SK-N-SH (cell line): Measurements from ENCODE around the gene RXYLT1. TPM values are rescaled to one million over a fixed set of nuclear protein-coding genes. Genes with fewer than 3 reads are reported as not detected.

Source experiments
- CTCF ChIA-PET: fragments of 300-600, 350-600 bp; formaldehyde crosslinking; extraction: SDS; loops from one replicate; lab custom pipeline; 2021; lab: Yijun Ruan, JAX
- POLR2A ChIA-PET: fragments of 350-600 bp; sonication (Branson Sonifier 250); formaldehyde crosslinking; extraction: SDS; loops from one replicate; lab custom pipeline; 2020; ENCODE audit warnings: antibody characterized with exemption, inconsistent platforms; lab: Yijun Ruan, JAX
- DNase-seq: peaks from one replicate; pipeline ENCODE4 v3.0.0; 2012
- H2AFZ ChIP-seq: fragments of 200-600 bp; sonication (generic); 2 replicates; pipeline ENCODE4 v1.8.1; 2016; ENCODE audit warnings: antibody characterized with exemption, mild to moderate bottlenecking, low read depth
- H3F3A ChIP-seq: fragments of 200-600 bp; sonication (generic); replicated peaks from 2 replicates; pipeline ENCODE3; 2016; ENCODE audit warnings: antibody characterized with exemption, mild to moderate bottlenecking; ENCODE audit not compliant: insufficient read depth
- H3K27ac ChIP-seq, 2 experiments: fragments of 200-500 bp in 1 of 2; fragments of 200-600 bp in 1 of 2; sonication (Bioruptor generic) in 1 of 2; sonication (generic), shearing (Covaris generic) in 1 of 2; 2 replicates each; pipeline versions ENCODE4 v1.5.1 to v1.6.1; 2014 to 2016; ENCODE audit warnings: low read depth in 2 of 2, inconsistent platforms in 1 of 2, low read length in 1 of 2, mild to moderate bottlenecking in 1 of 2, mixed read lengths in 1 of 2
- H3K27me3 ChIP-seq: fragments of 200-600 bp; sonication (generic), shearing (Covaris generic); 2 replicates; pipeline ENCODE4 v1.6.1; 2016; ENCODE audit warnings: mixed run types; ENCODE audit not compliant: insufficient read depth
- H3K36me3 ChIP-seq, 2 experiments: fragments of 200-500 bp in 1 of 2; fragments of 200-600 bp in 1 of 2; sonication (Bioruptor generic) in 1 of 2; sonication (generic) in 1 of 2; replicated peaks in 1 of 2; 2 replicates each; pipeline versions ENCODE3 to v1.5.1; 2014 to 2016; ENCODE audit warnings: low read length in 1 of 2, mild to moderate bottlenecking in 1 of 2; ENCODE audit not compliant: insufficient read depth in 2 of 2, control insufficient read depth in 1 of 2
- H3K4me1 ChIP-seq, 2 experiments: fragments of 200-500 bp in 1 of 2; fragments of 200-600 bp in 1 of 2; sonication (Bioruptor generic) in 1 of 2; sonication (generic), shearing (Covaris generic) in 1 of 2; 2 replicates each; pipeline versions ENCODE4 v1.5.1 to v1.6.1; 2014 to 2016; ENCODE audit warnings: low read depth in 1 of 2, low read length in 1 of 2, mixed run types in 1 of 2; ENCODE audit not compliant: insufficient read depth in 2 of 2, control insufficient read depth in 1 of 2
- H3K4me2 ChIP-seq: fragments of 200-600 bp; sonication (generic), shearing (Covaris generic); 2 replicates; pipeline ENCODE4 v1.6.1; 2017; ENCODE audit warnings: mixed run types
- H3K4me3 ChIP-seq, 2 experiments: fragments of 200-500 bp in 1 of 2; fragments of 200-600 bp in 1 of 2; sonication (Bioruptor generic) in 1 of 2; sonication (generic), shearing (Covaris generic) in 1 of 2; 2 replicates each; pipeline versions ENCODE4 v1.5.1 to v1.8.1; 2014 to 2016; ENCODE audit warnings: low read depth in 2 of 2, inconsistent platforms in 1 of 2, low read length in 1 of 2, mild to moderate bottlenecking in 1 of 2, mixed read lengths in 1 of 2, moderate library complexity in 1 of 2
- H3K79me2 ChIP-seq: fragments of 200-600 bp; sonication (generic); 2 replicates; pipeline ENCODE4 v1.8.1; 2017; ENCODE audit warnings: mild to moderate bottlenecking; ENCODE audit not compliant: insufficient read depth
- H3K9ac ChIP-seq: fragments of 200-600 bp; sonication (generic); 2 replicates; pipeline ENCODE4 v1.6.1; 2017; ENCODE audit warnings: mixed run types
- H3K9me2 ChIP-seq: fragments of 200-600 bp; sonication (generic); 2 replicates; pipeline ENCODE4 v1.6.1; 2017; ENCODE audit warnings: mixed run types
- H3K9me3 ChIP-seq: fragments of 200-600 bp; sonication (generic); 2 replicates; pipeline ENCODE4 v1.6.1; 2017; ENCODE audit warnings: mixed run types, mild to moderate bottlenecking, moderate library complexity
- H4K20me1 ChIP-seq: fragments of 200-600 bp; sonication (generic); 2 replicates; pipeline ENCODE4 v1.6.1; 2017; ENCODE audit warnings: mild to moderate bottlenecking, mixed run types; ENCODE audit not compliant: insufficient read depth
- CTCF ChIP-seq: fragments of 200-600 bp; sonication (generic); IDR thresholded peaks from 2 replicates; pipeline ENCODE4 v1.6.1; 2017; ENCODE audit warnings: antibody characterized with exemption, mild to moderate bottlenecking, moderate library complexity
- FOSL2 ChIP-seq: IDR thresholded peaks from 2 replicates; pipeline ENCODE4 v1.4.0; 2012; ENCODE audit warnings: low read depth, mild to moderate bottlenecking, moderate library complexity, borderline replicate concordance
- FOXJ3 ChIP-seq: sonication (generic); formaldehyde crosslinking; IDR thresholded peaks from 2 replicates; pipeline ENCODE4 v1.5.1; 2020; ENCODE audit warnings: mild to moderate bottlenecking, missing genetic modification reagents
- FOXM1 ChIP-seq: IDR thresholded peaks from 2 replicates; pipeline ENCODE4 v1.4.0; 2012; ENCODE audit warnings: low read depth, mild to moderate bottlenecking
- GABPA ChIP-seq: IDR thresholded peaks from 2 replicates; pipeline ENCODE4 v1.4.0; 2012; ENCODE audit warnings: low read depth, mild to moderate bottlenecking
- GATA2 ChIP-seq: sonication (generic); formaldehyde crosslinking; IDR thresholded peaks from 2 replicates; pipeline ENCODE4 v1.5.0; 2020; ENCODE audit warnings: mild to moderate bottlenecking, missing genetic modification reagents
- IRF3 ChIP-seq: fragments of 150-350 bp; IDR thresholded peaks from 2 replicates; pipeline ENCODE4 v1.6.1; 2016; ENCODE audit warnings: mild to moderate bottlenecking, low read depth, low read length
- JUND ChIP-seq: IDR thresholded peaks from 2 replicates; pipeline ENCODE4 v1.4.0; 2012
- MXI1 ChIP-seq: IDR thresholded peaks from 2 replicates; pipeline ENCODE4 v1.6.1; 2012; ENCODE audit warnings: mild to moderate bottlenecking, low read depth, low read length, improper control_type of control experiment
- NFIC ChIP-seq: IDR thresholded peaks from 2 replicates; pipeline ENCODE4 v1.4.0; 2012; ENCODE audit warnings: borderline replicate concordance
- NRF1 ChIP-seq: IDR thresholded peaks from 2 replicates; pipeline ENCODE4 v1.6.1; 2012; ENCODE audit warnings: low read depth, mild to moderate bottlenecking, low read length
- RAD21 ChIP-seq: IDR thresholded peaks from 2 replicates; pipeline ENCODE4 v1.6.1; 2012; ENCODE audit warnings: mild to moderate bottlenecking, low read length
- RXRA ChIP-seq: IDR thresholded peaks from 2 replicates; pipeline ENCODE4 v1.4.0; 2012; ENCODE audit warnings: low read depth, mild to moderate bottlenecking, borderline replicate concordance
- TAF1 ChIP-seq: IDR thresholded peaks from 2 replicates; pipeline ENCODE4 v1.6.1; 2012; ENCODE audit warnings: low read depth, mild to moderate bottlenecking, low read length, moderate library complexity, borderline replicate concordance
- WGBS: methylation state at CpG from one replicate; pipeline ENCODE4 v1.1.6; 2017; ENCODE audit warnings: low lambda C conversion rate; 5-methylcytosine and 5-hydroxymethylcytosine counted together
- polyA plus RNA-seq, 3 experiments: library from polyadenylated mRNA; depleted of rRNA; stranded (reverse); fragments of >200 nt; gene quantifications; 2 replicates each; pipeline ENCODE4 v1.2.3, GENCODE V29; 2012
- TF ChIP-seq, protein P1 (sequence below): IDR thresholded peaks from 2 replicates; pipeline ENCODE4 v1.4.0; 2012; ENCODE audit warnings: low read depth, borderline replicate concordance
- TF ChIP-seq, protein P2 (sequence below): fragments of 150-350 bp; IDR thresholded peaks from 2 replicates; pipeline ENCODE4 v1.6.1; 2017; ENCODE audit warnings: antibody characterized with exemption, low read length, low read depth, borderline replicate concordance
- TF ChIP-seq, protein P3 (sequence below): IDR thresholded peaks from 2 replicates; pipeline ENCODE4 v1.6.1; 2012; ENCODE audit warnings: mild to moderate bottlenecking, low read depth, low read length, moderate library complexity
- TF ChIP-seq, protein P4 (sequence below): IDR thresholded peaks from 2 replicates; pipeline ENCODE4 v1.4.0; 2012; ENCODE audit warnings: low read depth, borderline replicate concordance

Gene RXYLT1
- polyA plus RNA-seq, 1 of the 3 experiments (the other 2 are of a cell fraction) = 10.7 TPM

DNA sequence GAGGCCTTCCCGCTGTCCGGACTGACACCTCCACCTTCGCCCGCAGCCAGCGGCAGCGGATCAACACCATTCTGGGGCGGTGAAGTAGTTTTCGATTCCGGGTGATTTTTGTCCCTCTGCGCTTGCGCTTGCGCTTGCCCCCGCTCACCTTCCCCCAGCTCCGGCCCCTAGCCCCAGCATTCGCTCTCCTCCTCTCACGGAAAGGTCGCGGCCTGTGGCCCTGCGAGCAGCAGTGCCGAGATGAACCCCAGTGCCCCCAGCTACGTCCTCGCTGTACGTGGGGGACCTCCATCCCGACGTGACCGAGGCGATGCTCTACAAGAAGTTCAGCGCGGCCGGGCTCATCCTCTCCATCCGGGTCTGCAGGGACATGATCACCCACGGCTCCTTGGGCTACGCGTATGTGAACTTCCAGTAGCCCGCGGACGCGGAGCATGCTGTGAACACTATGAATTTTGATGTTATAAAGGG lies 42.1 kb downstream of the RXYLT1 start:
- H3K4me3 ChIP-seq = no peak overlapping the region
- no peaks in the 10 kb centered on the region for H3K9me2 ChIP-seq
- TF ChIP-seq RXRA (no peak), GATA2 (no peak), MXI1 (no peak), TAF1 (no peak), JUND (no peak)
- ChIA-PET POLR2A (no interaction called here), CTCF (interaction anchor here (1.4 to 2.0 kb wide), 2 partner anchors 20 to 434 kb away, joined by 4 to 6 read pairs; no protein-coding TSS in a partner anchor)
- no peaks in the 10 kb centered on the region for H3K4me1 ChIP-seq
- no peak for DNase-seq
- 90% methylated on average over 30 of the region's 38 CpGs for WGBS
- H3K27me3 ChIP-seq = no peaks in the 10 kb centered on the region
- no peaks in the 10 kb centered on the region for H3F3A ChIP-seq
- no peaks in the 10 kb centered on the region for H3K9me3 ChIP-seq
- no peak overlapping the region for H2AFZ ChIP-seq
- H4K20me1 ChIP-seq = no peaks in the 10 kb centered on the region
- no peak overlapping the region for H3K9ac ChIP-seq
- no peak overlapping the region for H3K27ac ChIP-seq
- no peak overlapping the region for H3K4me2 ChIP-seq
- no peaks in the 10 kb centered on the region for H3K36me3 ChIP-seq
- no peaks in the 10 kb centered on the region for H3K79me2 ChIP-seq

GRCh38 chr12:63822352-63822751 lies 42.6 kb downstream of the RXYLT1 start:
- H3F3A ChIP-seq = no peaks in the 10 kb centered on the region
- no peak overlapping the region for H3K27ac ChIP-seq
- H3K9me2 ChIP-seq = no peaks in the 10 kb centered on the region
- POLR2A ChIA-PET = no interaction called here
- H3K9me3 ChIP-seq = no peaks in the 10 kb centered on the region
- H3K79me2 ChIP-seq = no peaks in the 10 kb centered on the region
- no peak overlapping the region for H2AFZ ChIP-seq
- H3K36me3 ChIP-seq = no peaks in the 10 kb centered on the region
- DNase-seq = no peak
- no peaks in the 10 kb centered on the region for H3K27me3 ChIP-seq
- H3K4me3 ChIP-seq = no peak overlapping the region
- no peak overlapping the region for H3K4me2 ChIP-seq
- H3K4me1 ChIP-seq = no peaks in the 10 kb centered on the region
- WGBS = 65% methylated on average over 6 of the region's 6 CpGs
- CTCF ChIA-PET = interaction anchor here (0.9 to 1.5 kb wide), 4 partner anchors 15 to 434 kb away, joined by 3 to 9 read pairs (median 4); no protein-coding TSS in a partner anchor
- no peak overlapping the region for H3K9ac ChIP-seq
- H4K20me1 ChIP-seq = no peaks in the 10 kb centered on the region
- TF ChIP-seq CTCF = no peak
- TF ChIP-seq FOSL2 = no peak
- no peak for TF ChIP-seq FOXJ3 (CRISPR knock-in tag)
- TF ChIP-seq, protein P1, sequence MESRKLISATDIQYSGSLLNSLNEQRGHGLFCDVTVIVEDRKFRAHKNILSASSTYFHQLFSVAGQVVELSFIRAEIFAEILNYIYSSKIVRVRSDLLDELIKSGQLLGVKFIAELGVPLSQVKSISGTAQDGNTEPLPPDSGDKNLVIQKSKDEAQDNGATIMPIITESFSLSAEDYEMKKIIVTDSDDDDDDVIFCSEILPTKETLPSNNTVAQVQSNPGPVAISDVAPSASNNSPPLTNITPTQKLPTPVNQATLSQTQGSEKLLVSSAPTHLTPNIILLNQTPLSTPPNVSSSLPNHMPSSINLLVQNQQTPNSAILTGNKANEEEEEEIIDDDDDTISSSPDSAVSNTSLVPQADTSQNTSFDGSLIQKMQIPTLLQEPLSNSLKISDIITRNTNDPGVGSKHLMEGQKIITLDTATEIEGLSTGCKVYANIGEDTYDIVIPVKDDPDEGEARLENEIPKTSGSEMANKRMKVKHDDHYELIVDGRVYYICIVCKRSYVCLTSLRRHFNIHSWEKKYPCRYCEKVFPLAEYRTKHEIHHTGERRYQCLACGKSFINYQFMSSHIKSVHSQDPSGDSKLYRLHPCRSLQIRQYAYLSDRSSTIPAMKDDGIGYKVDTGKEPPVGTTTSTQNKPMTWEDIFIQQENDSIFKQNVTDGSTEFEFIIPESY = no peak
- no peak for TF ChIP-seq FOXM1
- TF ChIP-seq, protein P2, sequence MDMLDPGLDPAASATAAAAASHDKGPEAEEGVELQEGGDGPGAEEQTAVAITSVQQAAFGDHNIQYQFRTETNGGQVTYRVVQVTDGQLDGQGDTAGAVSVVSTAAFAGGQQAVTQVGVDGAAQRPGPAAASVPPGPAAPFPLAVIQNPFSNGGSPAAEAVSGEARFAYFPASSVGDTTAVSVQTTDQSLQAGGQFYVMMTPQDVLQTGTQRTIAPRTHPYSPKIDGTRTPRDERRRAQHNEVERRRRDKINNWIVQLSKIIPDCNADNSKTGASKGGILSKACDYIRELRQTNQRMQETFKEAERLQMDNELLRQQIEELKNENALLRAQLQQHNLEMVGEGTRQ = no peak
- TF ChIP-seq NFIC = no peak
- TF ChIP-seq IRF3 = no peak
- no peak for TF ChIP-seq NRF1
- TF ChIP-seq, protein P3, sequence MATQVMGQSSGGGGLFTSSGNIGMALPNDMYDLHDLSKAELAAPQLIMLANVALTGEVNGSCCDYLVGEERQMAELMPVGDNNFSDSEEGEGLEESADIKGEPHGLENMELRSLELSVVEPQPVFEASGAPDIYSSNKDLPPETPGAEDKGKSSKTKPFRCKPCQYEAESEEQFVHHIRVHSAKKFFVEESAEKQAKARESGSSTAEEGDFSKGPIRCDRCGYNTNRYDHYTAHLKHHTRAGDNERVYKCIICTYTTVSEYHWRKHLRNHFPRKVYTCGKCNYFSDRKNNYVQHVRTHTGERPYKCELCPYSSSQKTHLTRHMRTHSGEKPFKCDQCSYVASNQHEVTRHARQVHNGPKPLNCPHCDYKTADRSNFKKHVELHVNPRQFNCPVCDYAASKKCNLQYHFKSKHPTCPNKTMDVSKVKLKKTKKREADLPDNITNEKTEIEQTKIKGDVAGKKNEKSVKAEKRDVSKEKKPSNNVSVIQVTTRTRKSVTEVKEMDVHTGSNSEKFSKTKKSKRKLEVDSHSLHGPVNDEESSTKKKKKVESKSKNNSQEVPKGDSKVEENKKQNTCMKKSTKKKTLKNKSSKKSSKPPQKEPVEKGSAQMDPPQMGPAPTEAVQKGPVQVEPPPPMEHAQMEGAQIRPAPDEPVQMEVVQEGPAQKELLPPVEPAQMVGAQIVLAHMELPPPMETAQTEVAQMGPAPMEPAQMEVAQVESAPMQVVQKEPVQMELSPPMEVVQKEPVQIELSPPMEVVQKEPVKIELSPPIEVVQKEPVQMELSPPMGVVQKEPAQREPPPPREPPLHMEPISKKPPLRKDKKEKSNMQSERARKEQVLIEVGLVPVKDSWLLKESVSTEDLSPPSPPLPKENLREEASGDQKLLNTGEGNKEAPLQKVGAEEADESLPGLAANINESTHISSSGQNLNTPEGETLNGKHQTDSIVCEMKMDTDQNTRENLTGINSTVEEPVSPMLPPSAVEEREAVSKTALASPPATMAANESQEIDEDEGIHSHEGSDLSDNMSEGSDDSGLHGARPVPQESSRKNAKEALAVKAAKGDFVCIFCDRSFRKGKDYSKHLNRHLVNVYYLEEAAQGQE = no peak
- TF ChIP-seq, protein P4, sequence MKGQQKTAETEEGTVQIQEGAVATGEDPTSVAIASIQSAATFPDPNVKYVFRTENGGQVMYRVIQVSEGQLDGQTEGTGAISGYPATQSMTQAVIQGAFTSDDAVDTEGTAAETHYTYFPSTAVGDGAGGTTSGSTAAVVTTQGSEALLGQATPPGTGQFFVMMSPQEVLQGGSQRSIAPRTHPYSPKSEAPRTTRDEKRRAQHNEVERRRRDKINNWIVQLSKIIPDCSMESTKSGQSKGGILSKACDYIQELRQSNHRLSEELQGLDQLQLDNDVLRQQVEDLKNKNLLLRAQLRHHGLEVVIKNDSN = no peak
- TF ChIP-seq GABPA = no peak
- TF ChIP-seq RAD21 = no peak
- TF ChIP-seq JUND = no peak
- no peak for TF ChIP-seq MXI1
